ENCODE results near the gene SARM1.
A peak's percentile ranks its signal among the peaks of the same experiment; 100 is the strongest.

DNA sequence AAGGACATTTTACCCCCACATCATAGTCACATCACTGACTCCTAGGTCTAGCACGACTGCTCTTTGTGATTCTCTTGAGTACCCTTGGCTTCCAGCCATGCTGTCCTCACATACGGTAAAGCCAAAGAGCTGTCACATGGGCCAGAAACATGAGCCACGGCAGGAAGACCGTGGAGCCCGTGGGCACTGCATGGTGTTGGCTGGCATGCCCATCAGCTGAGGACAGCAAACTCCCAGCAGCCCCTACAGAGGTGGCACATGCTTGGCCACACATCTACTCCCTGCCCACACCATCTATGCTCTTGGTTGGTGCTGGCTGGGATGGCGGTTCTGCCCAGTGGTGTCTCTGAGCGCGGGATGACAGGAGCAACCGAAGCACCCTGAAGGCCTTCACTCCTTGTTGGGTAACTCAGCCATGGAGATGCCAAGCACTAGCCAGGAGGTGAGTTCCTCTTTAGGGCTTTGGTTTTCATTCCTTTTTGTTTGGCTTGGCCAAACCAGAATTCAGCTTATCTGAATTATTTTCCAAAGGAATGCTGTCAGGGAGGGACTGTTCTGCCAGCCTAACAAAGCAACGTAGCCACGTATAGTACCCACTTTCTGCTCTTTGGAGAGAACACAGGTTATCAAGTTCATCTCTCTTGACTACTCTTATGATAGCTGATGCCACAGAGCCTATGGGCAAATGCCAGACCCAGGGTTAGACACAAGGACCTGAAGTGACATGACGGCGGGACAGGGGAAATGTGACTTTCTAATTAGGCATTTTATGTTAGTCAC lies 25.9 kb upstream of the SARM1 start:
- peak; percentile 15 for TF ChIP-seq POLR2AphosphoS5 (IDR thresholded peaks at IDR 0.05; ENCODE audit: insufficient read depth, low read depth, low read length)
- no peak for TF ChIP-seq FOS (IDR thresholded peaks at IDR 0.05; ENCODE audit: borderline replicate concordance, insufficient read depth, low read length)
- TF ChIP-seq, protein P1, sequence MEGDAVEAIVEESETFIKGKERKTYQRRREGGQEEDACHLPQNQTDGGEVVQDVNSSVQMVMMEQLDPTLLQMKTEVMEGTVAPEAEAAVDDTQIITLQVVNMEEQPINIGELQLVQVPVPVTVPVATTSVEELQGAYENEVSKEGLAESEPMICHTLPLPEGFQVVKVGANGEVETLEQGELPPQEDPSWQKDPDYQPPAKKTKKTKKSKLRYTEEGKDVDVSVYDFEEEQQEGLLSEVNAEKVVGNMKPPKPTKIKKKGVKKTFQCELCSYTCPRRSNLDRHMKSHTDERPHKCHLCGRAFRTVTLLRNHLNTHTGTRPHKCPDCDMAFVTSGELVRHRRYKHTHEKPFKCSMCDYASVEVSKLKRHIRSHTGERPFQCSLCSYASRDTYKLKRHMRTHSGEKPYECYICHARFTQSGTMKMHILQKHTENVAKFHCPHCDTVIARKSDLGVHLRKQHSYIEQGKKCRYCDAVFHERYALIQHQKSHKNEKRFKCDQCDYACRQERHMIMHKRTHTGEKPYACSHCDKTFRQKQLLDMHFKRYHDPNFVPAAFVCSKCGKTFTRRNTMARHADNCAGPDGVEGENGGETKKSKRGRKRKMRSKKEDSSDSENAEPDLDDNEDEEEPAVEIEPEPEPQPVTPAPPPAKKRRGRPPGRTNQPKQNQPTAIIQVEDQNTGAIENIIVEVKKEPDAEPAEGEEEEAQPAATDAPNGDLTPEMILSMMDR (IDR thresholded peaks at IDR 0.05; ENCODE audit: extremely low read depth in 1 of 2, insufficient read depth in 1 of 2, low read depth in 1 of 2, low read length in 2 of 2): no peak
- TF ChIP-seq GATA2 (IDR thresholded peaks at IDR 0.05; ENCODE audit: insufficient read depth, insufficient read length, low read depth, low read length): no peak
- TF ChIP-seq POLR2A (IDR thresholded peaks at IDR 0.05; ENCODE audit: low read depth, low read length): peak; percentile 35
